HepG2 (cell line): ENCODE data around the gene TXNDC12. TPM values are rescaled to one million over a fixed set of nuclear protein-coding genes. Genes with fewer than 3 reads are reported as not detected.

Experiments
- ARID3A ChIP-seq: IDR thresholded peaks from 2 replicates; pipeline ENCODE4 v1.6.1; 2012; ENCODE audit warnings: low read depth, low read length, improper control_type of control experiment
- ATF1 ChIP-seq: IDR thresholded peaks from 2 replicates; pipeline ENCODE4 v1.6.1; 2016; ENCODE audit warnings: mild to moderate bottlenecking, control low read depth
- BORCS8-MEF2B ChIP-seq: sonication (generic); formaldehyde crosslinking; IDR thresholded peaks from 2 replicates; pipeline ENCODE4 v1.8.0; 2022; ENCODE audit warnings: mild to moderate bottlenecking, missing genetic modification reagents
- CBX2 ChIP-seq, 2 experiments: fragments of 200-600 bp in 1 of 2; sonication (generic); formaldehyde crosslinking in 1 of 2; IDR thresholded peaks; 2 replicates each; pipeline versions ENCODE4 v1.7.0 to v1.8.1; 2018 to 2022; ENCODE audit warnings: low read depth in 2 of 2, low read length in 1 of 2, mild to moderate bottlenecking in 1 of 2, missing genetic modification reagents in 1 of 2
- CC2D1A ChIP-seq: sonication (generic); formaldehyde crosslinking; IDR thresholded peaks from 2 replicates; pipeline ENCODE4 v1.8.1; 2023; ENCODE audit warnings: mild to moderate bottlenecking, missing genetic modification reagents
- FOXA1 ChIP-seq, 2 experiments: fragments of 450-650 bp in 1 of 2; sonication (generic) in 1 of 2; formaldehyde crosslinking in 1 of 2; IDR thresholded peaks; 2 replicates each; pipeline versions ENCODE4 v1.4.0 to v1.6.1; 2016 to 2020; ENCODE audit warnings: missing genetic modification reagents in 1 of 2
- GABPA ChIP-seq, 2 experiments: IDR thresholded peaks; 2 replicates each; pipeline ENCODE4 v1.6.1; 2011 to 2016; ENCODE audit warnings: low read depth in 2 of 2, low read length in 1 of 2, missing biosample characterization in 1 of 2, missing genetic modification characterization in 1 of 2
- GATAD1 ChIP-seq: IDR thresholded peaks from 2 replicates; pipeline ENCODE4 v1.6.1; 2016; ENCODE audit warnings: missing genetic modification reagents, missing compliant biosample characterization
- KMT2B ChIP-seq: IDR thresholded peaks from 2 replicates; pipeline ENCODE4 v1.6.1; 2016; ENCODE audit warnings: missing genetic modification reagents, missing compliant biosample characterization
- MEIS2 ChIP-seq: sonication (generic); formaldehyde crosslinking; IDR thresholded peaks from 2 replicates; pipeline ENCODE4 v1.9.0; 2021; ENCODE audit warnings: mild to moderate bottlenecking, missing genetic modification reagents
- MXD3 ChIP-seq: IDR thresholded peaks from 2 replicates; pipeline ENCODE4 v1.6.1; 2016; ENCODE audit warnings: mild to moderate bottlenecking, missing biosample characterization, missing genetic modification reagents
- PHB2 ChIP-seq: fragments of 450-650 bp; IDR thresholded peaks from 2 replicates; pipeline ENCODE4 v1.6.1; 2018; ENCODE audit not compliant: partially characterized antibody
- PRMT3 ChIP-seq: sonication (generic); formaldehyde crosslinking; IDR thresholded peaks from 2 replicates; pipeline ENCODE4 v1.8.1; 2022; ENCODE audit warnings: low read depth, mild to moderate bottlenecking, moderate library complexity, missing genetic modification reagents, borderline replicate concordance
- RFXAP ChIP-seq: sonication (generic); formaldehyde crosslinking; IDR thresholded peaks from 2 replicates; pipeline ENCODE4 v1.4.0; 2020; ENCODE audit warnings: missing genetic modification reagents, borderline replicate concordance
- SAP130 ChIP-seq: IDR thresholded peaks from 2 replicates; pipeline ENCODE4 v1.6.1; 2016; ENCODE audit warnings: low read depth
- SCMH1 ChIP-seq: sonication (generic); formaldehyde crosslinking; IDR thresholded peaks from 2 replicates; pipeline ENCODE4 v1.9.0; 2021; ENCODE audit warnings: missing genetic modification reagents, mild to moderate bottlenecking, borderline replicate concordance
- SRY ChIP-seq: sonication (generic); formaldehyde crosslinking; IDR thresholded peaks from 2 replicates; pipeline ENCODE4 v1.8.0; 2022; ENCODE audit warnings: mild to moderate bottlenecking, missing genetic modification reagents
- ZMYM4 ChIP-seq: sonication (generic); formaldehyde crosslinking; IDR thresholded peaks from 2 replicates; pipeline ENCODE4 v1.8.1; 2023; ENCODE audit warnings: mild to moderate bottlenecking, missing genetic modification reagents
- ZNF292 ChIP-seq: sonication (generic); formaldehyde crosslinking; IDR thresholded peaks from 2 replicates; pipeline ENCODE4 v1.8.1; 2022; ENCODE audit warnings: mild to moderate bottlenecking, low read depth, missing genetic modification reagents, borderline replicate concordance
- ZNF3 ChIP-seq: IDR thresholded peaks from 2 replicates; pipeline ENCODE4 v1.7.0; 2017; ENCODE audit warnings: inconsistent platforms
- ZNF484 ChIP-seq: sonication (generic); formaldehyde crosslinking; IDR thresholded peaks from 2 replicates; pipeline ENCODE4 v1.5.1; 2020; ENCODE audit warnings: mild to moderate bottlenecking, low read depth, missing genetic modification reagents, borderline replicate concordance
- ZNF652 ChIP-seq: IDR thresholded peaks from 2 replicates; pipeline ENCODE4 v1.6.1; 2016; ENCODE audit warnings: low read depth, borderline replicate concordance
- ZNF672 ChIP-seq: sonication (generic); formaldehyde crosslinking; IDR thresholded peaks from 2 replicates; pipeline ENCODE4 v1.8.1; 2022; ENCODE audit warnings: missing genetic modification reagents
- ZNF703 ChIP-seq: sonication (generic); formaldehyde crosslinking; IDR thresholded peaks from 2 replicates; pipeline ENCODE4 v1.5.1; 2020; ENCODE audit warnings: missing genetic modification reagents, mild to moderate bottlenecking, moderate library complexity, borderline replicate concordance
- ZNF878 ChIP-seq: sonication (generic); formaldehyde crosslinking; IDR thresholded peaks from 2 replicates; pipeline ENCODE4 v1.8.1; 2023; ENCODE audit warnings: mild to moderate bottlenecking, missing genetic modification reagents, moderate library complexity
- polyA plus RNA-seq, 8 experiments: library from polyadenylated mRNA; depleted of rRNA in 3 of 8; stranded (reverse) in 7 of 8; unstranded in 1 of 8; fragments of >200 nt; fragmentation: Illumina TruSeq in 4 of 8; extraction: Trizol in 4 of 8; gene quantifications; 2 replicates each; pipeline versions ENCODE4 v1.2.1 to v1.2.3, GENCODE V29; 2011 to 2016; ENCODE audit warnings: low read depth in 4 of 8, missing spikeins in 1 of 8, mixed read lengths in 1 of 8; ENCODE audit not compliant: insufficient read depth in 1 of 8
- total RNA-seq, 5 experiments: library from RNA; depleted of rRNA; stranded (reverse); fragments of >200 nt; fragmentation: Illumina TruSeq; extraction: Trizol; gene quantifications; 2 replicates each; pipeline ENCODE4 v1.2.3, GENCODE V29; 2016; ENCODE audit warnings: low read depth in 1 of 5
- TF ChIP-seq, protein P1 (sequence below): sonication (generic); formaldehyde crosslinking; IDR thresholded peaks from 2 replicates; pipeline ENCODE4 v1.5.1; 2020; ENCODE audit warnings: missing genetic modification reagents, mild to moderate bottlenecking, borderline replicate concordance

TXNDC12 gene
- total and polyA plus RNA-seq, 2 of the 13 experiments (the other 11 are each of a cell fraction or from before 2014, with no cell fraction given) = 65.6 to 67.2 TPM

- TF ChIP-seq GATAD1 (CRISPR knock-in tag) (peak; percentile 67), ATF1 (CRISPR knock-in tag) (peak; percentile 85), ZMYM4 (CRISPR knock-in tag) (peak; percentile 79), KMT2B (CRISPR knock-in tag) (peak; percentile 90), ZNF703 (CRISPR knock-in tag) (no peak), ZNF3 (CRISPR knock-in tag) (no peak), FOXA1 (IDR thresholded peaks at IDR 0.05) (no peak), FOXA1 (CRISPR knock-in tag; IDR thresholded peaks at IDR 0.05) (no peak; the same call in 1 of the 2 replicates), GABPA (IDR thresholded peaks at IDR 0.05; ENCODE audit: low read depth, low read length) (peak; percentile 66), GABPA (CRISPR knock-in tag; IDR thresholded peaks at IDR 0.05; ENCODE audit: low read depth) (peak; percentile 95), ARID3A (no peak), MEIS2 (CRISPR knock-in tag) (0 out of 2 replicates have a peak, but pooled peaks have one; percentile 49), PHB2 (no peak), ZNF484 (CRISPR knock-in tag) (no peak; the same call in 1 of the 2 replicates), ZNF292 (CRISPR knock-in tag) (peak; percentile 66; the same call in 1 of the 2 replicates), RFXAP (CRISPR knock-in tag) (peak; percentile 90), ZNF878 (CRISPR knock-in tag) (no peak; the same call in none of the 2 replicates), PRMT3 (CRISPR knock-in tag) (no peak; the same call in 1 of the 2 replicates), SAP130 (CRISPR knock-in tag) (peak; percentile 95), BORCS8-MEF2B (CRISPR knock-in tag) (peak; percentile 33; the same call in 1 of the 2 replicates), SRY (CRISPR knock-in tag) (peak; percentile 25; the same call in 1 of the 2 replicates), CBX2 (IDR thresholded peaks at IDR 0.05; ENCODE audit: low read depth, low read length) (no peak), CBX2 (CRISPR knock-in tag; IDR thresholded peaks at IDR 0.05; ENCODE audit: low read depth) (no peak), ZNF672 (CRISPR knock-in tag) (no peak), SCMH1 (CRISPR knock-in tag) (no peak), ZNF652 (CRISPR knock-in tag) (no peak), MXD3 (CRISPR knock-in tag) (0 out of 2 replicates have a peak, but pooled peaks have one; percentile 41), CC2D1A (CRISPR knock-in tag) (no peak)
- TF ChIP-seq, protein P1, sequence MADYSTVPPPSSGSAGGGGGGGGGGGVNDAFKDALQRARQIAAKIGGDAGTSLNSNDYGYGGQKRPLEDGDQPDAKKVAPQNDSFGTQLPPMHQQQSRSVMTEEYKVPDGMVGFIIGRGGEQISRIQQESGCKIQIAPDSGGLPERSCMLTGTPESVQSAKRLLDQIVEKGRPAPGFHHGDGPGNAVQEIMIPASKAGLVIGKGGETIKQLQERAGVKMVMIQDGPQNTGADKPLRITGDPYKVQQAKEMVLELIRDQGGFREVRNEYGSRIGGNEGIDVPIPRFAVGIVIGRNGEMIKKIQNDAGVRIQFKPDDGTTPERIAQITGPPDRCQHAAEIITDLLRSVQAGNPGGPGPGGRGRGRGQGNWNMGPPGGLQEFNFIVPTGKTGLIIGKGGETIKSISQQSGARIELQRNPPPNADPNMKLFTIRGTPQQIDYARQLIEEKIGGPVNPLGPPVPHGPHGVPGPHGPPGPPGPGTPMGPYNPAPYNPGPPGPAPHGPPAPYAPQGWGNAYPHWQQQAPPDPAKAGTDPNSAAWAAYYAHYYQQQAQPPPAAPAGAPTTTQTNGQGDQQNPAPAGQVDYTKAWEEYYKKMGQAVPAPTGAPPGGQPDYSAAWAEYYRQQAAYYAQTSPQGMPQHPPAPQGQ (CRISPR knock-in tag) = no peak; the same call in 1 of the 2 replicates
These were observed at the start of gene TXNDC12 (continued) for GRCh38 chr1:52055066-52055865.
